ENCODE results near the gene PTPRJ. TPM values are rescaled to one million over a fixed set of nuclear protein-coding genes. Genes with fewer than 3 reads are reported as not detected.

The PTPRJ gene
- total and polyA plus RNA-seq, 2 donors (not counting 1 experiment from before 2014, with no cell fraction given) = 11.2 to 20.0 TPM

DNA sequence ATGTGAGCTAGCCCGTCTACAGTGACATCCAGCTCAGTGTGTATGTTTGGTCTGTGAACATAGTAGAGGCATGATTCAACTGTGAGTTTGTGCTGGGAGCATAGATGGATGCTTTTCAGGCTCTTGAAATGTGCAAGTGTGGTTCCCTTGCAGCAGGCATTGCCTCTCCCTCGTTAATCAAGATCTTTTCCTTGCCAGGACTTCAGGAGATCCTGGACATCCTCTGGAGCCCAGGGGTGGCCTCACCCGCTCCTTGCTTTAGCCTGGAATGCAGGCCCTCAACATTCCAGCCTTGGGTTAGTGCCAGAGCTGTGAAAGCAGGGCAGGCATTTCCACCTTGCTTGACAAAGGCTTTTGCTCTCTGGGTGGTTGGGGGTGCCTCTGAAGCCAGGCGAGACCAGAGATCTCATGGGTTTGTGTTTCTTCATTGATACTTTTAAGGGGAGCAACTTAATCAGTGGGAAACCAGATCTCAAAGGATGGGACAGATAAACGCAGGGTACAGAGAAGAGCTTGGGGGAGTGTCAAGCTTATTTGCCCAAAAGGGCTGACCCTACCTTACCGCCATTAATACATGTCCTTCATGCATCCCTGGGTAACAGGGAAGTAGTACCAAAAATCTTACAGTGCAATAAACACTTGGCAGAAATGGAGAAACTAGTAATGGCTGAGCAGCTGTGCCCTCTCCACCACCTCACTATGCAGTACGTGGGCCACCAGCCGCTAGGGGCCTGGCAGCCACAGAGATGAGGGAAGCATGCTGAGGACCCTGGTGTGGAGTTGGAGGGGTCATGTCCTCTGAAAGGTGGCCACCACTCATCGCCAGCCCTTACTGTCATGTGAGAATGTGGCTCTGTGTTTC, 72.1 kb downstream of the PTPRJ start:
- ATAC-seq (ENCODE audit: low read depth) (no peak), DNase-seq (no peak)
- intact Hi-C loops (cut with micrococcal nuclease) = loop anchor here (1.0 to 10.0 kb wide), 2 partner anchors 9 to 52 kb away; no protein-coding TSS in a partner anchor
- H3K27ac Mint-ChIP-seq = peak overlapping the region; percentile 6
- Histone ChIP-seq H4K20me1 (ENCODE audit: control insufficient read depth, insufficient read depth, low read length, poor library complexity, severe bottlenecking) (peaks cover 47% of the 10 kb centered on the region), H3K4me1 (ENCODE audit: control insufficient read depth in 2 of 2, insufficient read depth in 2 of 2, low read length in 2 of 2) (peaks cover 67 to 82% of the 10 kb centered on the region in 2 donors), H3K79me2 (ENCODE audit: control insufficient read depth, insufficient read depth, low read length) (peaks cover 91% of the 10 kb centered on the region), H3K27me3 (replicated peaks in 1 of 4; ENCODE audit: control extremely low read depth in 1 of 4, control insufficient read depth in 3 of 4, insufficient read depth in 4 of 4, low read length in 3 of 4) (no peaks in the 10 kb centered on the region), H3K36me3 (replicated peaks in 1 of 2; ENCODE audit: control extremely low read depth in 1 of 2, control insufficient read depth in 1 of 2, extremely low read depth in 1 of 2, insufficient read depth in 2 of 2, low read length in 1 of 2) (peaks cover 0 to 2% of the 10 kb centered on the region in 2 experiments), H3K4me2 (replicated peaks; ENCODE audit: low read depth, low read length, poor library complexity, severe bottlenecking) (no peak overlapping the region), H3K9me3 (ENCODE audit: control extremely low read depth in 1 of 3, control insufficient read depth in 2 of 3, insufficient read depth in 1 of 3, low read length in 2 of 3) (no peaks in the 10 kb centered on the region), H3K9ac (ENCODE audit: low read length) (no peak overlapping the region), H3K4me3 (ENCODE audit: control extremely low read depth in 1 of 5, extremely low read depth in 1 of 5, insufficient read depth in 1 of 5, low read depth in 2 of 5, low read length in 4 of 5) (no peak overlapping the region), H2AFZ (ENCODE audit: insufficient read depth, low read depth, low read length, poor library complexity, severe bottlenecking) (no peak overlapping the region), H3K27ac (ENCODE audit: low read length in 2 of 2) (no peak overlapping the region)
- WGBS (ENCODE audit: insufficient coverage) = 82% methylated on average over 4 of the region's 9 CpGs
- ChIA-PET POLR2A (no interaction called here), CTCF (interaction anchor here (0.6 kb wide), 1 partner anchor 11 kb away, joined by 3 read pairs; no protein-coding TSS in a partner anchor)
- no peak overlapping the region for H3K4me3 Mint-ChIP-seq
- H3K9me3 Mint-ChIP-seq (ENCODE audit: insufficient read depth) = no peaks in the 10 kb centered on the region
- H3K4me1 Mint-ChIP-seq = peaks cover 74% of the 10 kb centered on the region
- no peaks in the 10 kb centered on the region for H3K27me3 Mint-ChIP-seq
- TF ChIP-seq EZH2 (IDR thresholded peaks at IDR 0.05; ENCODE audit: borderline replicate concordance, insufficient read depth, low read depth, low read length, poor library complexity, severe bottlenecking) = no peak
- TF ChIP-seq, protein P1, sequence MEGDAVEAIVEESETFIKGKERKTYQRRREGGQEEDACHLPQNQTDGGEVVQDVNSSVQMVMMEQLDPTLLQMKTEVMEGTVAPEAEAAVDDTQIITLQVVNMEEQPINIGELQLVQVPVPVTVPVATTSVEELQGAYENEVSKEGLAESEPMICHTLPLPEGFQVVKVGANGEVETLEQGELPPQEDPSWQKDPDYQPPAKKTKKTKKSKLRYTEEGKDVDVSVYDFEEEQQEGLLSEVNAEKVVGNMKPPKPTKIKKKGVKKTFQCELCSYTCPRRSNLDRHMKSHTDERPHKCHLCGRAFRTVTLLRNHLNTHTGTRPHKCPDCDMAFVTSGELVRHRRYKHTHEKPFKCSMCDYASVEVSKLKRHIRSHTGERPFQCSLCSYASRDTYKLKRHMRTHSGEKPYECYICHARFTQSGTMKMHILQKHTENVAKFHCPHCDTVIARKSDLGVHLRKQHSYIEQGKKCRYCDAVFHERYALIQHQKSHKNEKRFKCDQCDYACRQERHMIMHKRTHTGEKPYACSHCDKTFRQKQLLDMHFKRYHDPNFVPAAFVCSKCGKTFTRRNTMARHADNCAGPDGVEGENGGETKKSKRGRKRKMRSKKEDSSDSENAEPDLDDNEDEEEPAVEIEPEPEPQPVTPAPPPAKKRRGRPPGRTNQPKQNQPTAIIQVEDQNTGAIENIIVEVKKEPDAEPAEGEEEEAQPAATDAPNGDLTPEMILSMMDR (IDR thresholded peaks at IDR 0.05) = no peak

- POLR2A ChIA-PET = interaction anchor here (0.6 kb wide), 1 partner anchor 434 kb away, joined by 4 read pairs; no protein-coding TSS in a partner anchor
- no peak overlapping the region for H3K27ac ChIP-seq (ENCODE audit: low read length in 2 of 2)
- H3K79me2 ChIP-seq (ENCODE audit: control insufficient read depth, insufficient read depth, low read length) = peaks cover 93% of the 10 kb centered on the region
- no peaks in the 10 kb centered on the region for H3K27me3 ChIP-seq (replicated peaks in 1 of 4; ENCODE audit: control extremely low read depth in 1 of 4, control insufficient read depth in 3 of 4, insufficient read depth in 4 of 4, low read length in 3 of 4)
- peak overlapping the region; percentile 29 for H3K4me3 Mint-ChIP-seq
- no peak overlapping the region for H3K4me3 ChIP-seq (ENCODE audit: control extremely low read depth in 1 of 5, extremely low read depth in 1 of 5, insufficient read depth in 1 of 5, low read depth in 2 of 5, low read length in 4 of 5)
- ATAC-seq (ENCODE audit: low read depth) = no peak
- no peak for TF ChIP-seq EZH2 (IDR thresholded peaks at IDR 0.05; ENCODE audit: borderline replicate concordance, insufficient read depth, low read depth, low read length, poor library complexity, severe bottlenecking)
- TF ChIP-seq, protein P1 (IDR thresholded peaks at IDR 0.05) = no peak
- intact Hi-C loops (cut with micrococcal nuclease) = loop anchor here (5.0 to 10.0 kb wide), 2 partner anchors 43 to 50 kb away; no protein-coding TSS in a partner anchor
- CTCF ChIA-PET = interaction anchor here (1.6 kb wide), 1 partner anchor 32 kb away, joined by 3 read pairs; no protein-coding TSS in a partner anchor
- H3K27me3 Mint-ChIP-seq = no peaks in the 10 kb centered on the region
- H3K9ac ChIP-seq (ENCODE audit: low read length) = no peak overlapping the region
- no peaks in the 10 kb centered on the region for H3K36me3 ChIP-seq (replicated peaks in 1 of 2; ENCODE audit: control extremely low read depth in 1 of 2, control insufficient read depth in 1 of 2, extremely low read depth in 1 of 2, insufficient read depth in 2 of 2, low read length in 1 of 2)
- H3K27ac Mint-ChIP-seq = no peak overlapping the region
- peaks cover 75 to 82% of the 10 kb centered on the region in 2 donors for H3K4me1 ChIP-seq (ENCODE audit: control insufficient read depth in 2 of 2, insufficient read depth in 2 of 2, low read length in 2 of 2)
- WGBS (ENCODE audit: insufficient coverage) = no CpG with 5 or more reads among the region's 1 CpG
- peaks cover 57% of the 10 kb centered on the region for H4K20me1 ChIP-seq (ENCODE audit: control insufficient read depth, insufficient read depth, low read length, poor library complexity, severe bottlenecking)
- peak overlapping the region; percentile 69 for H3K4me2 ChIP-seq (replicated peaks; ENCODE audit: low read depth, low read length, poor library complexity, severe bottlenecking)
- no peak for DNase-seq
- H2AFZ ChIP-seq (ENCODE audit: insufficient read depth, low read depth, low read length, poor library complexity, severe bottlenecking) = no peak overlapping the region
- H3K9me3 ChIP-seq (ENCODE audit: control extremely low read depth in 1 of 3, control insufficient read depth in 2 of 3, insufficient read depth in 1 of 3, low read length in 2 of 3) = no peaks in the 10 kb centered on the region
- peaks cover 77% of the 10 kb centered on the region for H3K4me1 Mint-ChIP-seq
- H3K9me3 Mint-ChIP-seq (ENCODE audit: insufficient read depth) = no peaks in the 10 kb centered on the region
These were observed 74.6 kb downstream of the PTPRJ start for GRCh38 chr11:48054994-48055291.
